IMR-90 (cell line): ENCODE data around the gene ZNF407.

Experiments
- CTCF ChIP-seq: conservative IDR thresholded peaks from 2 replicates; pipeline ENCODE4 v1.5.1; 2012; ENCODE audit warnings: mild to moderate bottlenecking, low read depth, low read length, improper control_type of control experiment
- MAFK ChIP-seq: IDR thresholded peaks from 2 replicates; pipeline ENCODE4 v1.6.1; 2012; ENCODE audit warnings: low read depth, low read length, improper control_type of control experiment
- POLR2A ChIP-seq: IDR thresholded peaks from 2 replicates; pipeline ENCODE4 v1.6.1; 2012; ENCODE audit warnings: mild to moderate bottlenecking, low read depth, low read length

GRCh38 chr18:74632856-74633255 is 35.2 kb downstream of the ZNF407 start:
- no peak for TF ChIP-seq POLR2A
- no peak for TF ChIP-seq CTCF
- TF ChIP-seq MAFK = no peak
